ENCODE data around the gene CAMTA1.

CAMTA1 gene

GRCh38 chr1:7335224-7335879 lies 550.1 kb downstream of the CAMTA1 start:
- no peak for DNase-seq

GRCh38 chr1:7338439-7338838 lies 553.2 kb downstream of the CAMTA1 start:
- no peak for DNase-seq

- no peak for DNase-seq
Observed at GRCh38 chr1:7339014-7339413, 553.8 kb downstream of the CAMTA1 start.

GRCh38 chr1:7339953-7340352 lies 554.7 kb downstream of the CAMTA1 start:
- DNase-seq = no peak

GRCh38 chr1:7341145-7341905 lies 556.1 kb downstream of the CAMTA1 start:
- no peak for DNase-seq

GRCh38 chr1:7343882-7344281 lies 558.6 kb downstream of the CAMTA1 start:
- DNase-seq = no peak

- DNase-seq = no peak
Observed at GRCh38 chr1:7344299-7344698, 559.0 kb downstream of the CAMTA1 start.

GRCh38 chr1:7345516-7345915 lies 560.3 kb downstream of the CAMTA1 start:
- DNase-seq = no peak

GRCh38 chr1:7346070-7346596 lies 560.9 kb downstream of the CAMTA1 start:
- DNase-seq = no peak

GRCh38 chr1:7346600-7347570 lies 561.6 kb downstream of the CAMTA1 start:
- no peak for DNase-seq

- DNase-seq = no peak
Observed at GRCh38 chr1:7348073-7348472, 562.8 kb downstream of the CAMTA1 start.

GRCh38 chr1:7348580-7348979 lies 563.3 kb downstream of the CAMTA1 start:
- DNase-seq = no peak

- no peak for DNase-seq
Observed at GRCh38 chr1:7350804-7351203, 565.5 kb downstream of the CAMTA1 start.

GRCh38 chr1:7351649-7352048 lies 566.4 kb downstream of the CAMTA1 start:
- no peak for DNase-seq

- no peak for DNase-seq
Observed at GRCh38 chr1:7352364-7352763, 567.1 kb downstream of the CAMTA1 start.

GRCh38 chr1:7352974-7353373 lies 567.7 kb downstream of the CAMTA1 start:
- DNase-seq = no peak

- DNase-seq = no peak
Observed at GRCh38 chr1:7355646-7356045, 570.4 kb downstream of the CAMTA1 start.

- no peak for DNase-seq
Observed at GRCh38 chr1:7356079-7356478, 570.8 kb downstream of the CAMTA1 start.

GRCh38 chr1:7358425-7358824 lies 573.2 kb downstream of the CAMTA1 start:
- no peak for DNase-seq

- no peak for DNase-seq
Observed at GRCh38 chr1:7360526-7360925, 575.3 kb downstream of the CAMTA1 start.

- no peak for DNase-seq
Observed at GRCh38 chr1:7362947-7363346, 577.7 kb downstream of the CAMTA1 start.

GRCh38 chr1:7363450-7363849 lies 578.2 kb downstream of the CAMTA1 start:
- no peak for DNase-seq

GRCh38 chr1:7365706-7366105 lies 580.5 kb downstream of the CAMTA1 start:
- no peak for DNase-seq
